Measurements from ENCODE around the gene SH3BP4.

DNA sequence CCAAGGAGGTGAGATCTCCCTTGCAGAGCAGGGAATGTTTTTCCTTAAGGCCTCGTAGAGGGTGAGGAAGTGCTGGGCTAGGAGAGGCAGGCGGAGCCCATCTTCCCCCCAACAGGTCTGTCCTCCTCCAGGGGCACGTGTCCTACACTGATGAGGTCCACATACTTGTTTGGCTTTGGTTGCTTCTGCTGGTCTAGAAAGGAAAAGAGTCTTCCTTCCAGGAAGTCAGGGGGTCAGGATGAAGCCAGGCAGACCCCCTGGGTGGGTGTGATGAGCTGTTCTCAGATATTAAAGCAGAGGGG is 6.0 kb downstream of the SH3BP4 start:
- TF ChIP-seq, protein P1, sequence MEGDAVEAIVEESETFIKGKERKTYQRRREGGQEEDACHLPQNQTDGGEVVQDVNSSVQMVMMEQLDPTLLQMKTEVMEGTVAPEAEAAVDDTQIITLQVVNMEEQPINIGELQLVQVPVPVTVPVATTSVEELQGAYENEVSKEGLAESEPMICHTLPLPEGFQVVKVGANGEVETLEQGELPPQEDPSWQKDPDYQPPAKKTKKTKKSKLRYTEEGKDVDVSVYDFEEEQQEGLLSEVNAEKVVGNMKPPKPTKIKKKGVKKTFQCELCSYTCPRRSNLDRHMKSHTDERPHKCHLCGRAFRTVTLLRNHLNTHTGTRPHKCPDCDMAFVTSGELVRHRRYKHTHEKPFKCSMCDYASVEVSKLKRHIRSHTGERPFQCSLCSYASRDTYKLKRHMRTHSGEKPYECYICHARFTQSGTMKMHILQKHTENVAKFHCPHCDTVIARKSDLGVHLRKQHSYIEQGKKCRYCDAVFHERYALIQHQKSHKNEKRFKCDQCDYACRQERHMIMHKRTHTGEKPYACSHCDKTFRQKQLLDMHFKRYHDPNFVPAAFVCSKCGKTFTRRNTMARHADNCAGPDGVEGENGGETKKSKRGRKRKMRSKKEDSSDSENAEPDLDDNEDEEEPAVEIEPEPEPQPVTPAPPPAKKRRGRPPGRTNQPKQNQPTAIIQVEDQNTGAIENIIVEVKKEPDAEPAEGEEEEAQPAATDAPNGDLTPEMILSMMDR (conservative IDR thresholded peaks at IDR 0.05 in 1 of 2, IDR thresholded peaks at IDR 0.05 in 1 of 2; ENCODE audit: extremely low read depth in 1 of 2, insufficient read depth in 1 of 2, low read depth in 1 of 2, low read length in 2 of 2) = no peak
- TF ChIP-seq EZH2 (IDR thresholded peaks at IDR 0.05; ENCODE audit: borderline replicate concordance, low read length) = no peak

All from mammary epithelial cell (primary cell).